Natural killer cell (primary cell): ENCODE measurements around the gene PHETA1. TPM values are rescaled to one million over a fixed set of nuclear protein-coding genes. Genes with fewer than 3 reads are reported as not detected.
"Not testable (repeated sequence)": the region's sequence is repeated elsewhere in the genome, so short reads cannot be mapped to it uniquely, and the experiment has no call there.

Experiments
- ATAC-seq, 3 donors: fragments of 150-1000 bp in 2 of 3; fragments of 200-7000 bp in 1 of 3; cut with Tn5 transposase; 1 replicate in 1 of 3; 2 replicates in 2 of 3; pipeline ENCODE4 v1.10.0; 2021; ENCODE audit warnings: mild to moderate bottlenecking in 2 of 3, moderate library complexity in 2 of 3
- DNase-seq, 2 donors: peaks; one replicate each; pipeline versions ENCODE4 v3.0.0 to v3.0.0-alpha.2; 2013 to 2021; ENCODE audit warnings: mixed read lengths in 1 of 2
- H3K27ac ChIP-seq: one replicate; pipeline ENCODE4 v1.5.1; 2013; ENCODE audit warnings: mild to moderate bottlenecking, low read length
- H3K27me3 ChIP-seq: one replicate; pipeline ENCODE4 v1.6.1; 2013; ENCODE audit warnings: low read length; ENCODE audit not compliant: control insufficient read depth, insufficient read depth
- H3K36me3 ChIP-seq: one replicate; pipeline ENCODE4 v1.6.1; 2013; ENCODE audit warnings: low read length; ENCODE audit not compliant: control insufficient read depth, insufficient read depth
- H3K4me1 ChIP-seq: one replicate; pipeline ENCODE4 v1.6.1; 2013; ENCODE audit warnings: low read length; ENCODE audit not compliant: control insufficient read depth, insufficient read depth
- H3K4me3 ChIP-seq: one replicate; pipeline ENCODE4 v1.5.1; 2013; ENCODE audit warnings: low read length
- H3K9me3 ChIP-seq: one replicate; pipeline ENCODE4 v1.6.1; 2013; ENCODE audit warnings: low read length; ENCODE audit not compliant: control insufficient read depth, insufficient read depth
- H3K27ac Mint-ChIP-seq, 2 donors: one replicate each; pipeline ENCODE4 v1.8.0; 2022; ENCODE audit warnings: mild to moderate bottlenecking in 2 of 2, mixed read lengths in 2 of 2, moderate library complexity in 1 of 2
- H3K27me3 Mint-ChIP-seq, 2 donors: one replicate each; pipeline ENCODE4 v1.8.0; 2022; ENCODE audit warnings: low read depth in 2 of 2, mixed read lengths in 2 of 2
- H3K36me3 Mint-ChIP-seq: one replicate; pipeline ENCODE4 v1.8.0; 2022; ENCODE audit warnings: mixed read lengths
- H3K4me1 Mint-ChIP-seq, 2 donors: one replicate each; pipeline ENCODE4 v1.8.0; 2022; ENCODE audit warnings: mixed read lengths in 2 of 2
- H3K4me3 Mint-ChIP-seq: one replicate; pipeline ENCODE4 v1.8.0; 2022; ENCODE audit warnings: mild to moderate bottlenecking, moderate library complexity, mixed read lengths
- H3K9me3 Mint-ChIP-seq, 2 donors: one replicate each; pipeline ENCODE4 v1.8.0; 2022; ENCODE audit warnings: mixed read lengths in 2 of 2
- CTCF ChIP-seq: fragments of 200-600 bp; IDR thresholded peaks from one replicate; pipeline ENCODE4 v1.8.0; 2022; ENCODE audit warnings: antibody characterized with exemption
- WGBS: methylation state at CpG from one replicate; pipeline ENCODE4 v1.1.7; 2013; ENCODE audit warnings: missing lambda C conversion rate; ENCODE audit not compliant: insufficient coverage; 5-methylcytosine and 5-hydroxymethylcytosine counted together
- intact Hi-C: fragments of 100-400 bp; cut with micrococcal nuclease; formaldehyde crosslinking; loops from one replicate; pipeline ENCODE4 v1.14.2; 2022
- total RNA-seq, 4 donors: library from RNA; stranded (reverse); fragments of 120-200 nt in 1 of 4; gene quantifications; one replicate each; pipeline versions ENCODE4 v1.2.3 to v1.2.4, GENCODE V29; 2013 to 2022

PHETA1 gene
- total RNA-seq, 3 donors from 2014 or later (not counting 1 experiment from before 2014, with no cell fraction given): 3.4 to 3.8 (median 3.5) TPM

- Mint-ChIP-seq H3K4me3 (no peak overlapping the region), H3K36me3 (no peaks in the 10 kb centered on the region), H3K27ac (no peak overlapping the region), H3K9me3 (no peaks in the 10 kb centered on the region), H3K4me1 (no peaks in the 10 kb centered on the region), H3K27me3 (no peaks in the 10 kb centered on the region)
- Histone ChIP-seq H3K27me3 (no peaks in the 10 kb centered on the region), H3K4me3 (no peak overlapping the region), H3K4me1 (no peaks in the 10 kb centered on the region), H3K36me3 (no peaks in the 10 kb centered on the region), H3K9me3 (no peaks in the 10 kb centered on the region), H3K27ac (no peak overlapping the region)
- ATAC-seq: no peak
- no peak for DNase-seq
- 81% methylated on average over 7 of the region's 7 CpGs for WGBS
- TF ChIP-seq CTCF: no peak
- intact Hi-C loops: no loop called here
These were observed 29.5 kb downstream of the PHETA1 start for GRCh38 chr12:111339321-111339938.

- Mint-ChIP-seq H3K9me3 (no peaks in the 10 kb centered on the region), H3K27me3 (no peaks in the 10 kb centered on the region), H3K4me1 (no peaks in the 10 kb centered on the region), H3K27ac (no peak overlapping the region), H3K4me3 (no peak overlapping the region), H3K36me3 (no peaks in the 10 kb centered on the region)
- intact Hi-C loops: no loop called here
- DNase-seq: no peak
- Histone ChIP-seq H3K4me1 (no peaks in the 10 kb centered on the region), H3K4me3 (no peak overlapping the region), H3K27me3 (no peaks in the 10 kb centered on the region), H3K36me3 (no peaks in the 10 kb centered on the region), H3K9me3 (no peaks in the 10 kb centered on the region), H3K27ac (no peak overlapping the region)
- no peak for ATAC-seq
- no peak for TF ChIP-seq CTCF
- 92% methylated on average over 12 of the region's 12 CpGs for WGBS
These were observed 30.8 kb downstream of the PHETA1 start for GRCh38 chr12:111338096-111338495.

GRCh38 chr12:111337371-111337770 lies 31.5 kb downstream of the PHETA1 start:
- Histone ChIP-seq H3K36me3 (no peaks in the 10 kb centered on the region), H3K4me1 (no peaks in the 10 kb centered on the region), H3K27me3 (no peaks in the 10 kb centered on the region), H3K27ac (no peak overlapping the region), H3K9me3 (no peaks in the 10 kb centered on the region), H3K4me3 (no peak overlapping the region)
- Mint-ChIP-seq H3K9me3 (no peaks in the 10 kb centered on the region), H3K36me3 (no peaks in the 10 kb centered on the region), H3K27ac (no peak overlapping the region), H3K27me3 (peaks cover 0 to under 1% of the 10 kb centered on the region in 2 donors), H3K4me3 (no peak overlapping the region), H3K4me1 (no peaks in the 10 kb centered on the region)
- no peak for TF ChIP-seq CTCF
- DNase-seq (no peak), ATAC-seq (no peak)
- intact Hi-C loops: no loop called here
- WGBS: 87% methylated on average over 5 of the region's 5 CpGs

- H3K9me3 ChIP-seq, H3K4me3 ChIP-seq, H3K4me3 Mint-ChIP-seq, H3K27ac Mint-ChIP-seq, H3K27me3 Mint-ChIP-seq, H3K27ac ChIP-seq, H3K4me1 Mint-ChIP-seq, H3K27me3 ChIP-seq, DNase-seq, H3K36me3 ChIP-seq, H3K36me3 Mint-ChIP-seq, H3K9me3 Mint-ChIP-seq, intact Hi-C loops, H3K4me1 ChIP-seq, ATAC-seq: not testable (repeated sequence)
- WGBS: 85% methylated on average over 6 of the region's 6 CpGs
These were observed 32.5 kb downstream of the PHETA1 start for GRCh38 chr12:111336411-111336810.
